Mesenchymal stem cell (in vitro differentiated cells and primary cell): Measurements from ENCODE around the gene FLOT2.
"Not testable (repeated sequence)": the region's sequence is repeated elsewhere in the genome, so short reads cannot be mapped to it uniquely, and the experiment has no call there.

Experiments used
- DNase-seq: peaks from one replicate; pipeline ENCODE4 v3.0.0-alpha.2; 2013
- H2AFZ ChIP-seq: one replicate; pipeline ENCODE4 v1.6.1; 2013; ENCODE audit warnings: low read depth, mild to moderate bottlenecking, control low read depth, inconsistent platforms, low read length, moderate library complexity
- H2AK5ac ChIP-seq: 2 replicates; pipeline ENCODE4 v1.6.1; 2013; ENCODE audit warnings: low read length, moderate library complexity, mild to moderate bottlenecking, inconsistent platforms; ENCODE audit not compliant: severe bottlenecking
- H2BK120ac ChIP-seq: one replicate; pipeline ENCODE4 v1.6.1; 2013; ENCODE audit warnings: low read depth, mild to moderate bottlenecking, inconsistent platforms, low read length, moderate library complexity
- H2BK12ac ChIP-seq, 2 experiments: one replicate each; pipeline ENCODE4 v1.6.1; 2013; ENCODE audit warnings: inconsistent platforms in 2 of 2, low read length in 2 of 2, mild to moderate bottlenecking in 2 of 2, moderate library complexity in 2 of 2, control low read depth in 1 of 2
- H2BK15ac ChIP-seq: one replicate; pipeline ENCODE4 v1.6.1; 2013; ENCODE audit warnings: mild to moderate bottlenecking, low read depth, inconsistent platforms; ENCODE audit not compliant: poor library complexity, severe bottlenecking
- H2BK5ac ChIP-seq: 2 replicates; pipeline ENCODE4 v1.6.1; 2013; ENCODE audit warnings: low read depth, mild to moderate bottlenecking, low read length, control low read depth, inconsistent platforms; ENCODE audit not compliant: poor library complexity, severe bottlenecking
- H3K14ac ChIP-seq, 2 experiments: one replicate each; pipeline ENCODE4 v1.6.1; 2013; ENCODE audit warnings: inconsistent platforms in 2 of 2, low read length in 2 of 2, control low read depth in 1 of 2, mild to moderate bottlenecking in 1 of 2, moderate library complexity in 1 of 2
- H3K18ac ChIP-seq, 2 experiments: one replicate each; pipeline ENCODE4 v1.6.1; 2013; ENCODE audit warnings: inconsistent platforms in 2 of 2, low read length in 2 of 2, control low read depth in 1 of 2, low read depth in 1 of 2, mild to moderate bottlenecking in 1 of 2
- H3K23ac ChIP-seq, 2 experiments: one replicate each; pipeline ENCODE4 v1.6.1; 2013; ENCODE audit warnings: inconsistent platforms in 2 of 2, low read length in 2 of 2, mild to moderate bottlenecking in 2 of 2, moderate library complexity in 2 of 2, control low read depth in 1 of 2
- H3K27ac ChIP-seq: 2 replicates; pipeline ENCODE4 v1.5.1; 2013; ENCODE audit warnings: mild to moderate bottlenecking, moderate library complexity, low read length, control low read depth, inconsistent platforms; ENCODE audit not compliant: poor library complexity, severe bottlenecking
- H3K27me3 ChIP-seq, 2 experiments: 2 replicates each; pipeline versions ENCODE4 v1.6.1 to v1.7.0; 2013; ENCODE audit warnings: low read length in 2 of 2, mild to moderate bottlenecking in 2 of 2, moderate library complexity in 2 of 2, control low read depth in 1 of 2, inconsistent platforms in 1 of 2; ENCODE audit not compliant: control insufficient read depth in 1 of 2, insufficient read depth in 1 of 2
- H3K36me3 ChIP-seq, 2 experiments: 2 replicates each; pipeline versions ENCODE4 v1.6.1 to v1.7.0; 2013; ENCODE audit warnings: low read length in 2 of 2, control low read depth in 1 of 2, inconsistent platforms in 1 of 2, low read depth in 1 of 2, mild to moderate bottlenecking in 1 of 2; ENCODE audit not compliant: insufficient read depth in 2 of 2, control insufficient read depth in 1 of 2
- H3K4ac ChIP-seq, 2 experiments: one replicate each; pipeline ENCODE4 v1.6.1; 2013; ENCODE audit warnings: inconsistent platforms in 2 of 2, low read length in 2 of 2, mild to moderate bottlenecking in 2 of 2, moderate library complexity in 2 of 2, control low read depth in 1 of 2, low read depth in 1 of 2
- H3K4me1 ChIP-seq: 2 replicates; pipeline ENCODE4 v1.6.1; 2013; ENCODE audit warnings: low read depth, low read length, control low read depth; ENCODE audit not compliant: control insufficient read depth, insufficient read depth
- H3K4me2 ChIP-seq: 2 replicates; pipeline ENCODE4 v1.6.1; 2013; ENCODE audit warnings: low read length, mild to moderate bottlenecking, inconsistent platforms; ENCODE audit not compliant: poor library complexity, severe bottlenecking
- H3K4me3 ChIP-seq, 2 experiments: 2 replicates each; pipeline versions ENCODE4 v1.5.1 to v1.7.0; 2013; ENCODE audit warnings: low read length in 2 of 2, mild to moderate bottlenecking in 2 of 2, control low read depth in 1 of 2, low read depth in 1 of 2; ENCODE audit not compliant: insufficient read depth in 1 of 2
- H3K79me1 ChIP-seq: replicated peaks from 2 replicates; pipeline ENCODE4 v1.6.1; 2013; ENCODE audit warnings: mild to moderate bottlenecking, control low read depth, low read length, inconsistent platforms; ENCODE audit not compliant: poor library complexity, severe bottlenecking
- H3K9ac ChIP-seq: 2 replicates; pipeline ENCODE4 v1.7.0; 2013; ENCODE audit warnings: mild to moderate bottlenecking, low read length, moderate library complexity
- H3K9me3 ChIP-seq: 2 replicates; pipeline ENCODE4 v1.7.0; 2013; ENCODE audit warnings: mild to moderate bottlenecking, low read length; ENCODE audit not compliant: control insufficient read depth
- H4K8ac ChIP-seq: one replicate; pipeline ENCODE4 v1.6.1; 2013; ENCODE audit warnings: inconsistent platforms, mild to moderate bottlenecking, low read length, moderate library complexity
- H4K91ac ChIP-seq: one replicate; pipeline ENCODE4 v1.6.1; 2013; ENCODE audit warnings: mild to moderate bottlenecking, low read length, inconsistent platforms
- WGBS: methylation state at CpG from one replicate; pipeline ENCODE4 v1.1.7; 2013; ENCODE audit warnings: mixed read lengths; 5-methylcytosine and 5-hydroxymethylcytosine counted together

The FLOT2 gene

DNA sequence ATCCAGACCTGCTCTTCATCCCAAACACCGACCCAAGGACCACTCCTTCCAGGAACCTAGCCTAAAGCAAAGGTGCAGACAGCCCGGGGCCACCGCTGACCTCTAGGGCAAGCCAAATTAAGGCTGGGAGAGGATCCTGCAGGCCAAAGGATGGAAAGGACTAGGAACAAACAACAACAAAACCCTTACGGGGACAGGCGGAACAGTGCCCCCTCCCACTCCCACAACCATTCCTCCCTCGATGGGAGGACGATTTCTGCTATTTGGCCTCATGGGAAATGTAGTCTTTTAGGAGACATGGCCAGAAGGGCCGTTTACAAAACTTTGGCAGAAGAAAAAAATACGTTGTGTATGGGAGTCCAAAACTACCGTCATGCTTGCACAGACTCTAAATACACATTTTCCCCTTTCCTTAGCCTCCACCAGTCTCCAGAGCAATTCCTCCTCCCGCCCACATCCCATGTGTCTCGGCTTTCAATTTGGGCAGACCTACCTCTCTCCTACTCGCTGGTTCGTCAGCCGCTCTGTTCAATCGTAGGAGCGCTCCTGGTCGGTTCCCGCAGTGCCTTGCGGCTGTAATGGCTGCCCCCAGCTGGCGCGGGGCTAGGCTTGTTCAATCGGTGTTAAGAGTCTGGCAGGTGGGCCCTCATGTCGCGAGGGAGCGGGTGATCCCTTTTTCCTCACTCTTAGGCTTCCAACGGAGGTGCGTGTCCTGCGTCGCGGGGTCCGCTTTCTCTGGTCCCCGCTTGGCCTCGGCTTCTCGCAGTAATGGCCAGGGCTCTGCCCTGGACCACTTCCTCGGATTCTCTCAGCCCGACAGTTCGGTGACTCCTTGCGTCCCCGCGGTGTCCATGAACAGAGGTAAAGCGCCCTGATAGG is 42.8 kb downstream of the FLOT2 start, which contains the start of gene ERAL1:
TSS of gene ERAL1 (plus strand) at position 560 of the 879 bp plus-strand sequence. CDS start at position 579, 19 bp downstream.
- WGBS, result 3% methylated on average over 37 of the region's 42 CpGs
- peak within 1 kb of the TSS; percentile 100 for H2AFZ ChIP-seq
- peak within 1 kb of the TSS; percentile 96 for H3K9ac ChIP-seq
- H4K91ac ChIP-seq, result peak within 1 kb of the TSS; percentile 74
- H2BK120ac ChIP-seq, result no peak within 1 kb of the TSS
- H3K4me3 ChIP-seq, result peak within 1 kb of the TSS; percentile 67 to 95
- H3K27ac ChIP-seq, result peak within 1 kb of the TSS; percentile 6
- peaks cover 11% of the 10 kb centered on the region for H3K79me1 ChIP-seq
- H3K14ac ChIP-seq, result peak within 1 kb of the TSS in 1 of 2 experiments; percentile 2
- peaks cover 4% of the 10 kb centered on the region for H3K4me1 ChIP-seq
- H2BK12ac ChIP-seq, result peak within 1 kb of the TSS in 1 of 2 experiments; percentile 34
- no peak within 1 kb of the TSS for H3K23ac ChIP-seq
- DNase-seq, result peak; percentile 92
- no peak within 1 kb of the TSS for H2BK15ac ChIP-seq
- no peak within 1 kb of the TSS for H2BK5ac ChIP-seq
- no peak within 1 kb of the TSS for H2AK5ac ChIP-seq
- H3K9me3 ChIP-seq, result no peaks in the 10 kb centered on the region
- peaks cover 18 to 21% of the 10 kb centered on the region in 2 experiments for H3K36me3 ChIP-seq
- H3K4me2 ChIP-seq, result peak within 1 kb of the TSS; percentile 95
- peak within 1 kb of the TSS; percentile 45 to 96 for H3K18ac ChIP-seq
- H3K27me3 ChIP-seq, result no peaks in the 10 kb centered on the region
- H4K8ac ChIP-seq, result peak within 1 kb of the TSS; percentile 90
- peak within 1 kb of the TSS; percentile 68 to 82 for H3K4ac ChIP-seq

DNA sequence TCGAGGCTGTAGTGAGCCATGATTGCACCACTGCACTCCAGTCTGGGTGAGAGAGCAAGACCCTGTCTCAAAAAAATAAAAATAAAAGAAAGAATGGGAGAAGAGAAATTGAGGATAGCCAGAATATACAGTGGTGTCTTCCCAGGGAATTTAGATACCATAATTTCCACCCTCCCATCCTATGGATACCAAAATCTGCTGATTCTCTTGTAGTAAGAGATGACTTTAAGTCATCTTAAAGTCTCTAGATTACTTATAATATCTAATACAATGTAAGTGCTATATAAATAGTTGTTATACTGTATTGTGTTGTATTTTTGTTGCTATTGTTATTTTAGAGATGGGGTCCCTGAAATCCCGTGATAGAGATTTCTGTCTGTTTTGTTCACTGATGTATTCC is 44.2 kb downstream of the FLOT2 start:
- Histone ChIP-seq H3K9me3 (no peaks in the 10 kb centered on the region), H2BK120ac (no peak overlapping the region), H3K4me2 (no peak overlapping the region), H2AK5ac (no peak overlapping the region), H3K4ac (no peak overlapping the region), H3K27me3 (no peaks in the 10 kb centered on the region), H3K18ac (no peak overlapping the region), H2BK5ac (no peak overlapping the region), H2BK12ac (no peak overlapping the region), H3K4me3 (no peak overlapping the region), H2BK15ac (no peak overlapping the region), H3K27ac (no peak overlapping the region), H3K14ac (no peak overlapping the region), H4K8ac (no peak overlapping the region), H3K4me1 (peaks cover 4% of the 10 kb centered on the region), H3K79me1 (peaks cover 10% of the 10 kb centered on the region), H4K91ac (no peak overlapping the region), H2AFZ (no peak overlapping the region), H3K36me3 (peaks cover 6 to 11% of the 10 kb centered on the region in 2 experiments), H3K23ac (no peak overlapping the region), H3K9ac (no peak overlapping the region)
- WGBS, result 93% methylated on average over 2 of the region's 2 CpGs
- DNase-seq, result no peak

DNA sequence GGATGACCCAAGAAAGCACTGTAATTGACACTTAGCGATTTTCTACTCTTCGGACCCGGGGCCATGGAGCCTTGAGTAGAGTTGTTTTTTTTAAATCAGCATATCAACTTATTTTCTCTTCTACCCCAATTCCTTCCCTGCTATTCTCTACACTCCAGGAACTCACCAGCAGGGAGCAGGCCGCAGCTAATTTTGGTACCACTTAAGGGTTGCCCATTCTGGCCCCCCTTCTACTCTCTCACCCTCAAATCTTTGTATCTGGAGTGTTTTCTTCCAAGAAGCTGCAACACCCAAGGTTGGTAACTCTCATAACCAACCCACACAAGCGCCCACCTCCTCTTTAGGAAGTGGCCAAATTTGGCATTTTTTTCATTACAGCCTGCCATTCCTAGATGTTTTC is 48.3 kb downstream of the FLOT2 start:
- H4K8ac ChIP-seq, result no peak overlapping the region
- H3K14ac ChIP-seq, result no peak overlapping the region
- H3K4me1 ChIP-seq, result peaks cover 3% of the 10 kb centered on the region
- no peak overlapping the region for H2BK12ac ChIP-seq
- no peak overlapping the region for H3K4me3 ChIP-seq
- H3K4me2 ChIP-seq, result no peak overlapping the region
- no peak overlapping the region for H3K23ac ChIP-seq
- H3K9me3 ChIP-seq, result no peaks in the 10 kb centered on the region
- H3K4ac ChIP-seq, result no peak overlapping the region
- no peak overlapping the region for H2AK5ac ChIP-seq
- no peaks in the 10 kb centered on the region for H3K79me1 ChIP-seq
- H2BK15ac ChIP-seq, result no peak overlapping the region
- H4K91ac ChIP-seq, result no peak overlapping the region
- no peak overlapping the region for H2AFZ ChIP-seq
- H3K9ac ChIP-seq, result no peak overlapping the region
- H2BK120ac ChIP-seq, result no peak overlapping the region
- H3K27me3 ChIP-seq, result no peaks in the 10 kb centered on the region
- H3K18ac ChIP-seq, result no peak overlapping the region
- H3K36me3 ChIP-seq, result no peaks in the 10 kb centered on the region
- no peak overlapping the region for H2BK5ac ChIP-seq
- H3K27ac ChIP-seq, result no peak overlapping the region
- 85% methylated on average over 2 of the region's 5 CpGs for WGBS
- DNase-seq, result no peak

DNA sequence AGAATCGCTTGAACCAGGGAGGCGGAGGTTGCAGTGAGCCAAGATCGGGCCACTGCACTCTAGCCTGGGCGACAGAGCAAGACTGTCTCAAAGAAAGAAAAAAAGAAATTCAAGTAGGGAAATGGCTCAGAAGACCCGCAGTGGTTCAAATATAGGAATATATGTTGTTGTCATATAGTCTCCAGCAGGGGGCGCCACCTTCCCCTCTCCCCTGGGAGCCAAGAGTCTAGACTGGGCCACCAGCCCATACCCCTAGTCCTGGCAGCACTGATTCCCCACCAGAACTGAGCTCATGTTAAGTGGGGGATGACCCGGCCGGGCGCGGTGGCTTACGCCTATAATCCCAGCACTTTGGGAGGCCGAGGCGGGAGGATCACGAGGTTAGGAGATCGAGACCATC is 48.9 kb downstream of the FLOT2 start:
- H3K4me2 ChIP-seq, H2AFZ ChIP-seq, H3K14ac ChIP-seq, H3K4me1 ChIP-seq, H3K4ac ChIP-seq, H2BK120ac ChIP-seq, H3K36me3 ChIP-seq, H3K9me3 ChIP-seq, H3K23ac ChIP-seq, H3K4me3 ChIP-seq, H2BK15ac ChIP-seq, H3K9ac ChIP-seq, H3K27me3 ChIP-seq, H3K79me1 ChIP-seq, H3K27ac ChIP-seq, H2AK5ac ChIP-seq, H4K91ac ChIP-seq, H2BK12ac ChIP-seq, DNase-seq, H4K8ac ChIP-seq, H3K18ac ChIP-seq, H2BK5ac ChIP-seq: not testable (repeated sequence)
- 91% methylated on average over 13 of the region's 15 CpGs for WGBS
